KMS-11 (cell line): ENCODE measurements around the gene NCBP3.

Source experiments
- H2AFZ ChIP-seq: fragments of 200-600 bp; sonication (generic); 2 replicates; pipeline ENCODE4 v1.6.1; 2016; ENCODE audit warnings: antibody characterized with exemption, mixed run types, low read depth
- H3K27ac ChIP-seq: fragments of 200-600 bp; sonication (generic); 2 replicates; pipeline ENCODE4 v1.6.1; 2016; ENCODE audit warnings: mild to moderate bottlenecking, mixed run types
- H3K27me3 ChIP-seq: fragments of 200-600 bp; sonication (generic); 2 replicates; pipeline ENCODE4 v1.6.1; 2017; ENCODE audit warnings: mild to moderate bottlenecking, low read depth, mixed run types, moderate library complexity; ENCODE audit not compliant: insufficient read depth
- H3K36me3 ChIP-seq: fragments of 200-600 bp; sonication (generic); 2 replicates; pipeline ENCODE4 v1.6.1; 2017; ENCODE audit warnings: mild to moderate bottlenecking, mixed run types; ENCODE audit not compliant: insufficient read depth
- H3K4me1 ChIP-seq: fragments of 200-600 bp; sonication (generic); 2 replicates; pipeline ENCODE4 v1.6.1; 2016; ENCODE audit warnings: mild to moderate bottlenecking, low read depth, mixed run types; ENCODE audit not compliant: poor library complexity, severe bottlenecking
- H3K4me2 ChIP-seq: fragments of 200-600 bp; sonication (generic); 2 replicates; pipeline ENCODE4 v1.7.0; 2016; ENCODE audit warnings: mild to moderate bottlenecking, mixed run types
- H3K4me3 ChIP-seq: fragments of 200-600 bp; sonication (generic); IDR thresholded peaks from 2 replicates; pipeline ENCODE4 v1.6.1; 2017; ENCODE audit warnings: low read depth, low read length, mixed read lengths; ENCODE audit not compliant: insufficient read depth
- H3K79me2 ChIP-seq: fragments of 200-600 bp; sonication (generic); 2 replicates; pipeline ENCODE4 v1.6.1; 2016; ENCODE audit warnings: low read depth, mixed run types; ENCODE audit not compliant: insufficient read depth
- H3K9ac ChIP-seq: fragments of 200-600 bp; sonication (generic); 2 replicates; pipeline ENCODE4 v1.6.1; 2016; ENCODE audit warnings: mild to moderate bottlenecking, mixed run types
- H4K20me1 ChIP-seq: fragments of 200-600 bp; sonication (generic); 2 replicates; pipeline ENCODE4 v1.6.1; 2016; ENCODE audit warnings: mild to moderate bottlenecking, mixed run types; ENCODE audit not compliant: insufficient read depth
- TF ChIP-seq, protein P1 (sequence below): fragments of 200-600 bp; sonication (generic); conservative IDR thresholded peaks from 2 replicates; pipeline ENCODE4 v1.6.1; 2017; ENCODE audit warnings: low read depth, mild to moderate bottlenecking, antibody characterized with exemption, low read length, moderate library complexity, mixed read lengths

Gene NCBP3

GRCh38 chr17:3879591-3880417, 33.8 kb upstream of the NCBP3 start:
- H2AFZ ChIP-seq = no peak overlapping the region
- no peak overlapping the region for H3K9ac ChIP-seq
- H3K36me3 ChIP-seq = no peaks in the 10 kb centered on the region
- H3K4me3 ChIP-seq = no peak overlapping the region
- no peaks in the 10 kb centered on the region for H3K27me3 ChIP-seq
- no peaks in the 10 kb centered on the region for H3K79me2 ChIP-seq
- H3K4me2 ChIP-seq = no peak overlapping the region
- TF ChIP-seq, protein P1, sequence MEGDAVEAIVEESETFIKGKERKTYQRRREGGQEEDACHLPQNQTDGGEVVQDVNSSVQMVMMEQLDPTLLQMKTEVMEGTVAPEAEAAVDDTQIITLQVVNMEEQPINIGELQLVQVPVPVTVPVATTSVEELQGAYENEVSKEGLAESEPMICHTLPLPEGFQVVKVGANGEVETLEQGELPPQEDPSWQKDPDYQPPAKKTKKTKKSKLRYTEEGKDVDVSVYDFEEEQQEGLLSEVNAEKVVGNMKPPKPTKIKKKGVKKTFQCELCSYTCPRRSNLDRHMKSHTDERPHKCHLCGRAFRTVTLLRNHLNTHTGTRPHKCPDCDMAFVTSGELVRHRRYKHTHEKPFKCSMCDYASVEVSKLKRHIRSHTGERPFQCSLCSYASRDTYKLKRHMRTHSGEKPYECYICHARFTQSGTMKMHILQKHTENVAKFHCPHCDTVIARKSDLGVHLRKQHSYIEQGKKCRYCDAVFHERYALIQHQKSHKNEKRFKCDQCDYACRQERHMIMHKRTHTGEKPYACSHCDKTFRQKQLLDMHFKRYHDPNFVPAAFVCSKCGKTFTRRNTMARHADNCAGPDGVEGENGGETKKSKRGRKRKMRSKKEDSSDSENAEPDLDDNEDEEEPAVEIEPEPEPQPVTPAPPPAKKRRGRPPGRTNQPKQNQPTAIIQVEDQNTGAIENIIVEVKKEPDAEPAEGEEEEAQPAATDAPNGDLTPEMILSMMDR = no peak
- H4K20me1 ChIP-seq = no peaks in the 10 kb centered on the region
- H3K27ac ChIP-seq = no peak overlapping the region
- H3K4me1 ChIP-seq = no peaks in the 10 kb centered on the region

- Histone ChIP-seq H3K36me3 (no peaks in the 10 kb centered on the region), H2AFZ (no peak overlapping the region), H3K4me1 (no peaks in the 10 kb centered on the region), H3K27me3 (no peaks in the 10 kb centered on the region), H3K4me3 (no peak overlapping the region), H3K27ac (no peak overlapping the region), H4K20me1 (no peaks in the 10 kb centered on the region), H3K9ac (no peak overlapping the region), H3K4me2 (no peak overlapping the region), H3K79me2 (no peaks in the 10 kb centered on the region)
- TF ChIP-seq, protein P1 = no peak
Observed at GRCh38 chr17:3879186-3879585, 33.1 kb upstream of the NCBP3 start.

DNA sequence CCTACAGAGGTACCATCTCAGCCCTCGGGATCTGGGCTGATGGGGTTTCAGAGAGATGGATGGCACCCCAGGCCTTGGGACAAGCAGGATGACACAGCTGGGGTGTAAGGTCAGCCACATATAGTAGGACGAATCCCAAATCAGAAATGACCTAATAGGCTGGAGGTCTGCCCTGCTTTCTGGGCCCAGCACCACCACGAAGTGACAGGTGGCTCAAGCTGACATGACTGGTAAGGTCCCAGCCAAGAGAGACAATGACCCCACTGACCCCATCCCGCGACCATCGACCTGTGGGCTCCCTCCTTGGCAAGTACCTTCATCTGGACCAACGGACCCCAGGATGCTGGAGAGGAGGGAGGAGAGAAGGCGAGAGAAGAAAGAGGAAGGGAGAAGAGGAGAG, 31.2 kb upstream of the NCBP3 start:
- Histone ChIP-seq H4K20me1 (no peaks in the 10 kb centered on the region), H3K4me2 (no peak overlapping the region), H3K9ac (no peak overlapping the region), H3K79me2 (no peaks in the 10 kb centered on the region), H3K27me3 (no peaks in the 10 kb centered on the region), H3K4me3 (no peak overlapping the region), H2AFZ (no peak overlapping the region), H3K4me1 (no peaks in the 10 kb centered on the region), H3K36me3 (no peaks in the 10 kb centered on the region), H3K27ac (no peak overlapping the region)
- TF ChIP-seq, protein P1 = no peak

DNA sequence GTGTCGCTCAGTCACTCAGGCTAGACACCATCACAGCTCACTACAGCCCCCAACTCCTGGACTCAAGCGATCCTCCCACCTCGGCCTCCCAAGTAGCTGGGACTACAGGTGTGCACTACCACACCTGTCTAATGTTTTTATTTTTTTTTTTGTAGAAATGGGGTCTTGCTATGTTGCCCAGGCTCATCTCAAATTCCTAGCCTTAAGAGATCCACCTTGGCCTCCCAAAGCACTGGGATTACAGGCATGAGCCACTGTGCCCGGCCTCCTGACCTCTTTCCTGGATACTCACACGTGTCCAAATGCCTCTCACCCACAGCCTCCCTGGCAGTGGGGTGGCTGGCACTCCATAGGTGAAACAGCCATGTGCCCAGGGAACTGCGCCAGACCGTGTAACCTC, 29.3 kb upstream of the NCBP3 start:
- Histone ChIP-seq H4K20me1 (no peaks in the 10 kb centered on the region), H3K27me3 (no peaks in the 10 kb centered on the region), H2AFZ (no peak overlapping the region), H3K4me2 (no peak overlapping the region), H3K4me1 (no peaks in the 10 kb centered on the region), H3K9ac (no peak overlapping the region), H3K36me3 (no peaks in the 10 kb centered on the region), H3K4me3 (no peak overlapping the region), H3K79me2 (no peaks in the 10 kb centered on the region), H3K27ac (no peak overlapping the region)
- TF ChIP-seq, protein P1 = no peak
